Measurements from ENCODE around the gene EEIG2. TPM values are rescaled to one million over a fixed set of nuclear protein-coding genes. Genes with fewer than 3 reads are reported as not detected.
"Not testable (repeated sequence)": the region's sequence is repeated elsewhere in the genome, so short reads cannot be mapped to it uniquely, and the experiment has no call there.

Gene EEIG2
- total and polyA plus RNA-seq, 9 donors: 5.3 to 37.8 (median 11.3) TPM

- no peaks in the 10 kb centered on the region for H3K27me3 ChIP-seq
- H3K9me3 ChIP-seq: no peaks in the 10 kb centered on the region
- no peak overlapping the region for H3K4me3 ChIP-seq
- intact Hi-C loops (cut with DNase I): no loop called here
- no peak for DNase-seq
- 26 to 61% (median 52%) methylated on average over 1 of the region's 1 CpG for WGBS, 3 donors
- TF ChIP-seq EP300 (IDR thresholded peaks at IDR 0.05) (no peak), POLR2A (IDR thresholded peaks at IDR 0.05) (no peak), CTCF (IDR thresholded peaks at IDR 0.05) (no peak)
- no peaks in the 10 kb centered on the region for H3K4me1 ChIP-seq (ENCODE audit: insufficient read depth)
- no peaks in the 10 kb centered on the region for H3K36me3 ChIP-seq
- H3K27ac ChIP-seq: no peak overlapping the region
Measured at GRCh38 chr1:108537976-108538375, 21.9 kb upstream of the EEIG2 start.

- Histone ChIP-seq H3K9me3 (no peaks in the 10 kb centered on the region), H3K27me3 (no peaks in the 10 kb centered on the region), H3K36me3 (no peaks in the 10 kb centered on the region), H3K4me3 (no peak overlapping the region), H3K27ac (no peak overlapping the region), H3K4me1 (ENCODE audit: insufficient read depth) (no peaks in the 10 kb centered on the region)
- no peak for DNase-seq
- 86 to 100% (median 98%) methylated on average over 1 of the region's 1 CpG for WGBS, 3 donors
- TF ChIP-seq CTCF (IDR thresholded peaks at IDR 0.05): no peak
- TF ChIP-seq POLR2A (IDR thresholded peaks at IDR 0.05): no peak
- TF ChIP-seq EP300 (IDR thresholded peaks at IDR 0.05): no peak
- intact Hi-C loops (cut with DNase I): no loop called here
Measured at GRCh38 chr1:108540977-108541376, 18.9 kb upstream of the EEIG2 start.

- no peaks in the 10 kb centered on the region for H3K4me1 ChIP-seq (ENCODE audit: insufficient read depth)
- intact Hi-C loops (cut with DNase I): no loop called here
- TF ChIP-seq POLR2A (IDR thresholded peaks at IDR 0.05) (no peak), EP300 (IDR thresholded peaks at IDR 0.05) (no peak), CTCF (IDR thresholded peaks at IDR 0.05) (no peak)
- DNase-seq: no peak
- WGBS, 3 donors: 18 to 24% (median 21%) methylated on average over 2 of the region's 2 CpGs
- H3K4me3 ChIP-seq: no peak overlapping the region
- H3K36me3 ChIP-seq: no peaks in the 10 kb centered on the region
- no peaks in the 10 kb centered on the region for H3K9me3 ChIP-seq
- H3K27me3 ChIP-seq: no peaks in the 10 kb centered on the region
- no peak overlapping the region for H3K27ac ChIP-seq
Measured at GRCh38 chr1:108541861-108542260, 18.0 kb upstream of the EEIG2 start.

- H3K4me3 ChIP-seq; H3K9me3 ChIP-seq; H3K4me1 ChIP-seq (ENCODE audit: insufficient read depth); H3K27ac ChIP-seq; H3K27me3 ChIP-seq; H3K36me3 ChIP-seq; intact Hi-C loops (cut with DNase I); DNase-seq: not testable (repeated sequence)
- WGBS, 3 donors: 95 to 98% (median 95%) methylated on average over 4 of the region's 4 CpGs
Measured at GRCh38 chr1:108547493-108547892, 12.4 kb upstream of the EEIG2 start.

GRCh38 chr1:108551137-108551862 lies 8.6 kb upstream of the EEIG2 start:
- Histone ChIP-seq H3K36me3 (no peaks in the 10 kb centered on the region), H3K27ac (no peak overlapping the region), H3K9me3 (no peaks in the 10 kb centered on the region), H3K4me3 (no peak overlapping the region), H3K4me1 (ENCODE audit: insufficient read depth) (no peaks in the 10 kb centered on the region), H3K27me3 (no peaks in the 10 kb centered on the region)
- no peak for DNase-seq
- TF ChIP-seq POLR2A (IDR thresholded peaks at IDR 0.05): no peak
- TF ChIP-seq CTCF (IDR thresholded peaks at IDR 0.05): no peak
- no peak for TF ChIP-seq EP300 (IDR thresholded peaks at IDR 0.05)
- intact Hi-C loops (cut with DNase I): no loop called here
- WGBS, 3 donors: 89 to 94% (median 91%) methylated on average over 2 of the region's 2 CpGs
